ENCODE data around the gene TRPM7. TPM values are rescaled to one million over a fixed set of nuclear protein-coding genes. Genes with fewer than 3 reads are reported as not detected.
"Not testable (repeated sequence)": the region's sequence is repeated elsewhere in the genome, so short reads cannot be mapped to it uniquely, and the experiment has no call there.

The TRPM7 gene
- total and polyA plus RNA-seq, 2 of the 13 experiments (the other 11 are each of a cell fraction or from before 2014, with no cell fraction given) = 11.0 to 36.0 TPM

DNA sequence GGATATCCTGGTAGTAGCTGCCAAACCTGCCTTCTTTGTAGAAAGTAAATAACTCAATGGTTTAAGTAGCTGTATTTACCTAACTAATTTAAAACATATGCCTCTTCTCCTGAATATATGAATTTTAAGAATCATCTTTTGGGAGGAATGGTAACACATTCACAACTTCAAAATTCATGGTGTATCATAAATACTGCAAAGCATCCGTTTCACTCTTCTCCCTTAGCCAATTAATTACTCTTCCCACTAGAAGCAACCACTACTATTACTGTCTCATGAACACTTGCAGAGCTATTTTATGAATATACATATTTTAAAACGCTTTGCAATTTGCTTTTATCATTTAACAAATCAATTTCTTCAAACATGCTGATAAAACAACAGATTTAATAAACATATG, 81.1 kb downstream of the TRPM7 start (continued):
- TF ChIP-seq, protein P1, sequence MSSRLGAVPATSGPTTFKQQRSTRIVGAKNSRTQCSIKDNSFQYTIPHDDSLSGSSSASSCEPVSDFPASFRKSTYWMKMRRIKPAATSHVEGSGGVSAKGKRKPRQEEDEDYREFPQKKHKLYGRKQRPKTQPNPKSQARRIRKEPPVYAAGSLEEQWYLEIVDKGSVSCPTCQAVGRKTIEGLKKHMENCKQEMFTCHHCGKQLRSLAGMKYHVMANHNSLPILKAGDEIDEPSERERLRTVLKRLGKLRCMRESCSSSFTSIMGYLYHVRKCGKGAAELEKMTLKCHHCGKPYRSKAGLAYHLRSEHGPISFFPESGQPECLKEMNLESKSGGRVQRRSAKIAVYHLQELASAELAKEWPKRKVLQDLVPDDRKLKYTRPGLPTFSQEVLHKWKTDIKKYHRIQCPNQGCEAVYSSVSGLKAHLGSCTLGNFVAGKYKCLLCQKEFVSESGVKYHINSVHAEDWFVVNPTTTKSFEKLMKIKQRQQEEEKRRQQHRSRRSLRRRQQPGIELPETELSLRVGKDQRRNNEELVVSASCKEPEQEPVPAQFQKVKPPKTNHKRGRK (CRISPR knock-in tag; IDR thresholded peaks at IDR 0.05) = no peak
- TF ChIP-seq TGIF2 (CRISPR knock-in tag; IDR thresholded peaks at IDR 0.05) = no peak

DNA sequence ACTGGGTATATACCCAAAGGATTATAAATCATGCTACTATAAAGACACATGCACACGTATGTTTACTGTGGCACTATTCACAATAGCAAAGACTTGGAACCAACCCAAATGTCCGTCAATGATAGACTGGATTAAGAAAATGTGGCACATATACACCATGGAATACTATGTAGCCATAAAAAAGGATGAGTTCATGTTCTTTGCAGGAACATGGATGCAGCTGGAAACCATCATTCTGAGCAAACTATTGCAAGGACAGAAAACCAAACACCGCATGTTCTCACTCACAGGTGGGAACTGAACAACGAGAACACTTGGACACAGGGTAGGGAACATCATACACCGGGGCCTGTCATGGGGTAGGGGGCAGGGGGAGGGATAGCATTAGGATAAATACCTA, 84.6 kb downstream of the TRPM7 start:
- H3K4me3 ChIP-seq (replicated peaks in 1 of 3; ENCODE audit: insufficient read depth in 1 of 3, low read depth in 2 of 3, low read length in 3 of 3); H3K27ac ChIP-seq (ENCODE audit: extremely low read length, insufficient read depth, low read length); ATAC-seq; H3K9me3 ChIP-seq (ENCODE audit: low read length); H3K9ac ChIP-seq (ENCODE audit: insufficient read depth, low read depth, low read length); DNase-seq (ENCODE audit: low spot score); H2AFZ ChIP-seq (ENCODE audit: low read length); H3K4me1 ChIP-seq (ENCODE audit: insufficient read depth, low read length); CTCF ChIA-PET (ENCODE audit: low intra/inter-chr PET ratio, low total read pairs); BruUV-seq (replicated peaks); H3K4me2 ChIP-seq (ENCODE audit: low read depth, low read length); H4K20me1 ChIP-seq (ENCODE audit: insufficient read depth, low read length); FAIRE-seq; in situ Hi-C loops (cut with HindIII; ENCODE audit: extremely low pct_ligation_motif_present, low pct_unique_long_range_greater_than_20kb); H3K79me2 ChIP-seq (ENCODE audit: insufficient read depth, low read length); intact Hi-C loops (cut with micrococcal nuclease; ENCODE audit: unreplicated experiment); POLR2A ChIA-PET; H3K27me3 ChIP-seq (ENCODE audit: control insufficient read depth in 1 of 2, insufficient read depth in 2 of 2, low read length in 2 of 2): not testable (repeated sequence)
- WGBS (ENCODE audit: low lambda C conversion rate) = 92% methylated on average over 5 of the region's 5 CpGs
- H3K36me3 ChIP-seq (replicated peaks in 1 of 2; ENCODE audit: control insufficient read depth in 1 of 2, insufficient read depth in 2 of 2, low read length in 2 of 2) = peaks cover 9 to 14% of the 10 kb centered on the region in 2 experiments; a peak in 3 of 5 replicates

DNA sequence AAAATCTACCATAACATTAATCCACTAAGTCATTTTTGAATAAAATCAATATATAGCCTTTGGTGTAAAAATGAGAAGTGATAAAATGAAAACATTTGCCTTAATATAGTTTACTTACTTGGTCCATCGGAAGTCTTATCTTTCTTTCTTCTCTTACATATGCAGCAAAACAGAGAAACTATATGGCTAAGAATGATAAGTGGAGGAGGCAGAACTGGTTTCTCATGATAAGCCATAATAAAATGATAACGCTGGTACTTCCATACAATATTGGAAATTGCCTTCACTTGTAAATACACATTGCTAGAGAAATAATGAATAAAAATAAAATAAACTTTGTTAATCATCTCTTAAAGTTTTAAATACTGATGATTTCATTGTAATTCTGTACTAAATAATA, 92.3 kb downstream of the TRPM7 start:
- H4K20me1 ChIP-seq (ENCODE audit: insufficient read depth, low read length) = no peaks in the 10 kb centered on the region
- FAIRE-seq (no peak), ATAC-seq (no peak), DNase-seq (ENCODE audit: low spot score) (no peak)
- H3K4me1 ChIP-seq (ENCODE audit: insufficient read depth, low read length) = no peaks in the 10 kb centered on the region
- CTCF ChIA-PET (ENCODE audit: low intra/inter-chr PET ratio, low total read pairs) = no interaction called here
- no TSS peak for BruUV-seq (replicated peaks)
- no peak overlapping the region for H3K27ac ChIP-seq (ENCODE audit: extremely low read length, insufficient read depth, low read length)
- POLR2A ChIA-PET = no interaction called here
- no peak overlapping the region for H3K4me3 ChIP-seq (replicated peaks in 1 of 3; ENCODE audit: insufficient read depth in 1 of 3, low read depth in 2 of 3, low read length in 3 of 3)
- in situ Hi-C loops (cut with HindIII; ENCODE audit: extremely low pct_ligation_motif_present, low pct_unique_long_range_greater_than_20kb) = no loop called here
- H3K36me3 ChIP-seq (replicated peaks in 1 of 2; ENCODE audit: control insufficient read depth in 1 of 2, insufficient read depth in 2 of 2, low read length in 2 of 2) = peaks cover 8 to 44% of the 10 kb centered on the region in 2 experiments
- no peaks in the 10 kb centered on the region for H3K79me2 ChIP-seq (ENCODE audit: insufficient read depth, low read length)
- no peaks in the 10 kb centered on the region for H3K27me3 ChIP-seq (ENCODE audit: control insufficient read depth in 1 of 2, insufficient read depth in 2 of 2, low read length in 2 of 2)
- no peak overlapping the region for H2AFZ ChIP-seq (ENCODE audit: low read length)
- intact Hi-C loops (cut with micrococcal nuclease; ENCODE audit: unreplicated experiment) = no loop called here
- 97% methylated on average over 2 of the region's 2 CpGs for WGBS (ENCODE audit: low lambda C conversion rate)
- TF ChIP-seq PITX1 (CRISPR knock-in tag; IDR thresholded peaks at IDR 0.05) (no peak), ZZZ3 (CRISPR knock-in tag; IDR thresholded peaks at IDR 0.05; ENCODE audit: borderline replicate concordance) (no peak)
- TF ChIP-seq, protein P2, sequence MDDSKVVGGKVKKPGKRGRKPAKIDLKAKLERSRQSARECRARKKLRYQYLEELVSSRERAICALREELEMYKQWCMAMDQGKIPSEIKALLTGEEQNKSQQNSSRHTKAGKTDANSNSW (CRISPR knock-in tag; IDR thresholded peaks at IDR 0.05; ENCODE audit: borderline replicate concordance) = no peak
- H3K4me2 ChIP-seq (ENCODE audit: low read depth, low read length) = no peak overlapping the region
- H3K9ac ChIP-seq (ENCODE audit: insufficient read depth, low read depth, low read length) = no peak overlapping the region
- no peaks in the 10 kb centered on the region for H3K9me3 ChIP-seq (ENCODE audit: low read length)
